Transverse colon (tissue), 4 donors: ENCODE results near the gene ACTL6B. TPM values are rescaled to one million over a fixed set of nuclear protein-coding genes. Genes with fewer than 3 reads are reported as not detected.

Experiments used
- DNase-seq: peaks from one replicate; pipeline ENCODE4 v3.0.0-alpha.2; 2019
- H3K27ac ChIP-seq, 4 donors: fragments of 200-600 bp; sonication (generic); 2 replicates each; pipeline ENCODE4 v1.5.1; 2016 to 2018; ENCODE audit warnings: inconsistent platforms in 4 of 4
- H3K27me3 ChIP-seq: fragments of 200-600 bp; sonication (generic); 2 replicates; pipeline ENCODE4 v1.5.1; 2017; ENCODE audit warnings: inconsistent platforms
- H3K36me3 ChIP-seq, 4 donors: fragments of 200-600 bp; sonication (generic); 2 replicates each; pipeline ENCODE4 v1.5.1; 2017 to 2019; ENCODE audit warnings: inconsistent platforms in 4 of 4
- H3K4me1 ChIP-seq, 4 donors: fragments of 200-600 bp; sonication (generic); 2 replicates each; pipeline ENCODE4 v1.5.1; 2017 to 2020; ENCODE audit warnings: inconsistent platforms in 4 of 4
- H3K4me3 ChIP-seq, 4 donors: fragments of 200-600 bp; sonication (generic); 1 replicate in 1 of 4; 2 replicates in 3 of 4; pipeline versions ENCODE4 v1.5.1 to v1.6.1; 2017 to 2019; ENCODE audit warnings: inconsistent platforms in 4 of 4
- H3K9me3 ChIP-seq, 2 donors: fragments of 200-600 bp; sonication (generic); 2 replicates each; pipeline ENCODE4 v1.5.1; 2017 to 2019; ENCODE audit warnings: inconsistent platforms in 2 of 2
- EP300 ChIP-seq: sonication (generic); formaldehyde crosslinking; IDR thresholded peaks from one replicate; pipeline ENCODE4 v1.6.1; 2017; ENCODE audit warnings: antibody characterized with exemption, low read depth
- POLR2A ChIP-seq: fragments of 450-650 bp; IDR thresholded peaks from one replicate; pipeline ENCODE4 v1.6.1; 2016; ENCODE audit warnings: antibody characterized with exemption, mild to moderate bottlenecking, moderate library complexity
- POLR2AphosphoS5 ChIP-seq, 3 donors: sonication (generic); formaldehyde crosslinking; IDR thresholded peaks; one replicate each; pipeline ENCODE4 v1.6.1; 2016; ENCODE audit warnings: antibody characterized with exemption in 3 of 3
- WGBS, 2 donors: methylation state at CpG; one replicate each; pipeline ENCODE4 v1.1.5; 2018; ENCODE audit warnings: low coverage in 1 of 2; 5-methylcytosine and 5-hydroxymethylcytosine counted together
- in situ Hi-C, 4 donors: fragments of 200-750 bp; cut with MboI; loops; one replicate each; pipeline versions ENCODE4 v1.15.0 to v1.15.1; 2017; ENCODE audit warnings: low sequenced_read_pairs in 3 of 4, low pct_ligation_motif_present in 1 of 4, low pct_unique_long_range_greater_than_20kb in 1 of 4
- intact Hi-C: fragments of 100-400 bp; cut with DNase I; formaldehyde crosslinking; loops from one replicate; pipeline ENCODE4 v1.15.1; 2023; ENCODE audit warnings: low total_unique reads
- total RNA-seq, 4 donors: library from RNA; depleted of rRNA; stranded (reverse); fragments of >200 nt; gene quantifications; one replicate each; pipeline ENCODE4 v1.1.0, GENCODE V29; 2016
- TF ChIP-seq, protein P1 (sequence below), 5 experiments: fragments of 200-600 bp in 3 of 5; fragments of 450-650 bp in 2 of 5; sonication (generic) in 3 of 5; IDR thresholded peaks; 1 replicate in 2 of 5; 2 replicates in 3 of 5; pipeline ENCODE4 v1.5.1; 2016 to 2017; ENCODE audit warnings: antibody characterized with exemption in 5 of 5, inconsistent platforms in 3 of 5, mild to moderate bottlenecking in 2 of 5, moderate library complexity in 1 of 5

Gene ACTL6B
- total RNA-seq, 4 donors from 2014 or later = not detected

DNA sequence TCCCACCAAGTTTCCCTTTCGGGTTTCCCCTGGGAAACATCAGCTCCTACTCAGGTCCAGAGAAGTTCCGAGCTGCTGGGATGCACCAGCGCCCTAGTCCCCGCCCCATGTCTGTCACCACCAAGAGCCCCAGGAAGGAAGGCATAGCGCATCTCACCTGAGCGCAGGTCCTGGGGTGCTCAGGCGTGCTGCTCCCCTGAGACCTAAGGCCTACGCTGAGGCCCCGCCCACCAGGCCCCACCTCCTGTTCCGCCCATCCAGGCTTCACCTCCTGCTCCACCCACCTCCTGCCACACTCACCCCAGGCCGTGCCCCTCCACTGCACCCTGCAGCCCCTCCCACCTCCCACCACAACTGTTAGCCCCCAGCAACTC is 13.7 kb downstream of the ACTL6B start:
- in situ Hi-C loops (no loop called here), intact Hi-C loops (no loop called here)
- Histone ChIP-seq H3K9me3 (no peaks in the 10 kb centered on the region), H3K4me3 (no peak overlapping the region), H3K36me3 (no peaks in the 10 kb centered on the region), H3K27ac (no peak overlapping the region), H3K4me1 (no peaks in the 10 kb centered on the region), H3K27me3 (peaks cover 35% of the 10 kb centered on the region)
- WGBS, 2 donors = 46 to 47% methylated on average over 3 to 11 of the region's 11 CpGs
- TF ChIP-seq EP300 (no peak), POLR2AphosphoS5 (IDR thresholded peaks at IDR 0.05) (no peak), POLR2A (no peak)
- TF ChIP-seq, protein P1, sequence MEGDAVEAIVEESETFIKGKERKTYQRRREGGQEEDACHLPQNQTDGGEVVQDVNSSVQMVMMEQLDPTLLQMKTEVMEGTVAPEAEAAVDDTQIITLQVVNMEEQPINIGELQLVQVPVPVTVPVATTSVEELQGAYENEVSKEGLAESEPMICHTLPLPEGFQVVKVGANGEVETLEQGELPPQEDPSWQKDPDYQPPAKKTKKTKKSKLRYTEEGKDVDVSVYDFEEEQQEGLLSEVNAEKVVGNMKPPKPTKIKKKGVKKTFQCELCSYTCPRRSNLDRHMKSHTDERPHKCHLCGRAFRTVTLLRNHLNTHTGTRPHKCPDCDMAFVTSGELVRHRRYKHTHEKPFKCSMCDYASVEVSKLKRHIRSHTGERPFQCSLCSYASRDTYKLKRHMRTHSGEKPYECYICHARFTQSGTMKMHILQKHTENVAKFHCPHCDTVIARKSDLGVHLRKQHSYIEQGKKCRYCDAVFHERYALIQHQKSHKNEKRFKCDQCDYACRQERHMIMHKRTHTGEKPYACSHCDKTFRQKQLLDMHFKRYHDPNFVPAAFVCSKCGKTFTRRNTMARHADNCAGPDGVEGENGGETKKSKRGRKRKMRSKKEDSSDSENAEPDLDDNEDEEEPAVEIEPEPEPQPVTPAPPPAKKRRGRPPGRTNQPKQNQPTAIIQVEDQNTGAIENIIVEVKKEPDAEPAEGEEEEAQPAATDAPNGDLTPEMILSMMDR (IDR thresholded peaks at IDR 0.05) = no peak
- peak; percentile 58 for DNase-seq

GRCh38 chr7:100641860-100642533 is 14.3 kb downstream of the ACTL6B start:
- intact Hi-C loops = no loop called here
- 66 to 80% methylated on average over 1 to 9 of the region's 10 CpGs for WGBS, 2 donors
- no peaks in the 10 kb centered on the region for H3K36me3 ChIP-seq
- TF ChIP-seq, protein P1 (IDR thresholded peaks at IDR 0.05) = no peak
- no peak for TF ChIP-seq EP300
- TF ChIP-seq POLR2A = no peak
- no peak for TF ChIP-seq POLR2AphosphoS5 (IDR thresholded peaks at IDR 0.05)
- DNase-seq = no peak
- H3K27ac ChIP-seq = no peak overlapping the region
- no peaks in the 10 kb centered on the region for H3K9me3 ChIP-seq
- no peaks in the 10 kb centered on the region for H3K4me1 ChIP-seq
- in situ Hi-C loops = no loop called here
- no peak overlapping the region for H3K4me3 ChIP-seq
- peaks cover 30% of the 10 kb centered on the region for H3K27me3 ChIP-seq

- in situ Hi-C loops (no loop called here), intact Hi-C loops (no loop called here)
- no peaks in the 10 kb centered on the region for H3K36me3 ChIP-seq
- TF ChIP-seq, protein P1 (IDR thresholded peaks at IDR 0.05) = no peak
- no peaks in the 10 kb centered on the region for H3K4me1 ChIP-seq
- H3K9me3 ChIP-seq = no peaks in the 10 kb centered on the region
- H3K27me3 ChIP-seq = peaks cover 25% of the 10 kb centered on the region
- WGBS, 2 donors = 48% methylated on average over 10 of the region's 10 CpGs; no CpG with 5 or more reads in 1 of the 2 donors
- no peak within 1 kb of the TSS for H3K4me3 ChIP-seq
- H3K27ac ChIP-seq = no peak within 1 kb of the TSS
- DNase-seq = no peak
Measured at GRCh38 chr7:100641463-100641859, 14.8 kb downstream of the ACTL6B start, which contains the start of gene TFR2. TSS of gene TFR2 (minus strand) at chr7:100641552. CDS start at chr7:100641509, 43 bp downstream.

DNA sequence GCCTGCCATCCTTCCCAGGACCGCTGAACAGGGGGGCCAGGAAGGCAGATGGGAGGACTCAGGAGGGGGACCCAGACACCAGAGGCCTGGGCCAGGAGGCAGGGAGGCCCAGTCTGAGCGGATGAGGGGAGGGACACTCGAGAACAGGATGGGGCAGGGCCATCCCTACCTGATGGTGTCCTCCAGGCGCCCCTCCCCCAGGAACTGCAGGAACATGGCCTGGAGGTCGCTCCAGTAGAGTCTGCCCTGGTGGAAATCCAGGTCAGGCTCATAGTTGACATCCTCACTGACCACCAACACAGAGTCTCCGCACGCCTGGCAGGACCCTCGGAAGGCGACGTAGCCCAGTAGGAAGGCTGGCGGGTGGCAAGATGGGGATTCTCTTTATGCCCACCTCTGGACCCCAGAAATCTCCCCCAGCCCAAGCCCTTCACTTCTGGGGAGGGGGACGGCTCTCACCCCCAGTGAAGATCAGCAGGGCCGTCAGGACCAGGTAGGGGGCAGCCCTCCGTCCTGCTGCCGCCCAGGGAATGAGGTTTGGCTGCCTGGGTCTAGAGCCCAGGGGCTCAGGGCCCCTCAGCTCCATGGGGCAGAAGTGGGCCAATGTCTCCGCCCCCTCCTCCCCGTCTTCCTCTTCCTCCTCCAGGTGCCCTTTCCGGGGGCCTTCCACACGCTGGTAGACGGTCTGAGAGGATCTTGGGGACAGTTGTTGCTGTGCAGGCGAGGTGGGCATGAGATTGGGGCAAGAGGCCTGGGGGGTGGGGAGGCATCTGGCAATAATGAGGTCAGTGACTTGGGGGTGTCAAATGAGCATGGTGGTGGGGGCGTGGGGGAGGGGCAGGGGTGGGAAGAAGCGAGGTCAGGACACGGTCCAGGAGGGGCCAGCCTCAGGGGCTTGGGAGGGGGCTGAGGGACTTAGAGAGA is 15.5 kb downstream of the ACTL6B start:
- 40 to 73% methylated on average over 2 to 22 of the region's 24 CpGs for WGBS, 2 donors
- H3K9me3 ChIP-seq = no peaks in the 10 kb centered on the region
- no peak for DNase-seq
- in situ Hi-C loops (no loop called here), intact Hi-C loops (no loop called here)
- H3K4me3 ChIP-seq = no peak overlapping the region
- H3K4me1 ChIP-seq = no peaks in the 10 kb centered on the region
- H3K27ac ChIP-seq = no peak overlapping the region
- TF ChIP-seq, protein P1 (IDR thresholded peaks at IDR 0.05) = no peak
- TF ChIP-seq POLR2A = no peak
- no peak for TF ChIP-seq EP300
- TF ChIP-seq POLR2AphosphoS5 (IDR thresholded peaks at IDR 0.05) = no peak
- no peaks in the 10 kb centered on the region for H3K36me3 ChIP-seq
- peaks cover 21% of the 10 kb centered on the region for H3K27me3 ChIP-seq
